ENCODE data around the gene INPP4A.

The INPP4A gene

DNA sequence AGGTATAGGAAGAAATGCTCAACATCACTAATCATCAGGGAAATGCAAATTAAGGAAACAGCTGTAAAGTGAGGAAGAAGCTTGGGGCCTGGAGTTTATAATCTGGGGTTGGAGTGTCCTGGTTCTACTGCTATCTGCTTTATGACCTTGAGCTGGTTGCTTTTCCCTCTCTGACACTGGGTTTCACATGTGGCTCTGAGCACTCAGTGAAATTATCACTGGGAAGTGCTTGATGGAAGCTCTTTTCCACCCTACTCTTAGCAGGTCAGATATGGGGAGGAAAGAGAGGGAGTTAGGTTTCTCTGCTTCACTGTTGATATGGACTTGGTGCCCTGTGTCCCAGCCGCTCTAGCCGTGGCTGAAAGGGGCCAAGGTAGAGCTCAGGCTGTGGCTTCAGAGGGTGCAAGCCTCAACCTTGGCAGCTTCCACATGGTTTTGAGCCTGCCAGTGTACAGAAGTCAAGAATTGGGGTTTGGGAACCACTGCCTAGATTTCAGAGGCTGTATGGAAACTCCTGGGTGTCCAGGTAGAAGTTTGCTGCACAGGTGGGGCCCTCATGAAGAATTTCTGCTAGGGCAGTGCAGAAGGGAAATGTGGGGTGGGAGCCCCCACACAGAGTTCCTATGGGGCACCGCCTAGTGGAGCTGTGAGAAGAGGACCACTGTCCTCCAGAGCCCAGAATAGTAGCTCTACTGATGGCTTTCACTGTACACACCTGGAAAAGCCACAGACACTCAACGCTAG, 52.3 kb downstream of the INPP4A start:
- DNase-seq (ENCODE audit: low spot score), result no peak

- no peak for DNase-seq (ENCODE audit: low spot score)
Observed at GRCh38 chr2:98498703-98499440, 54.2 kb downstream of the INPP4A start.

DNA sequence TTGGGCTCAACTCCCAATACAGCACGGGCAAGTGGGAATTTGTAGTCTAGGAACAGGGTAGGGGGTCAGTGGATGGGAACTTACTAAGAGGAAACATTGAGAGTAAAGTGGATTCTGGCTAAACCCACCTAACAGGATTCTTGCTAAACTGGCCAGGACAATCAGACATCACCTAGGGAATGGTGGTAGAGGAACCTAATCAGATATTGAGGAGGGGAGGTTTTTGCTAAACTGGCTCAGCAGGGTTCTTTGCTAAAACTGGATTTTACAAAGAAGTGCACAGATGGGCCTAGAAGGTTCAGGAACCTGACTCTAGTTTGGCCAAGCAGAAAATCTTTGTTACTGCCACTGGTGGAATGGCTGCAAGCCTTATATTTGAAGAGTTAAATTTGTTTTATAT, 55.9 kb downstream of the INPP4A start:
- no peak for DNase-seq (ENCODE audit: low spot score)

GRCh38 chr2:98501223-98501622, 56.6 kb downstream of the INPP4A start:
- no peak for DNase-seq (ENCODE audit: low spot score)

DNA sequence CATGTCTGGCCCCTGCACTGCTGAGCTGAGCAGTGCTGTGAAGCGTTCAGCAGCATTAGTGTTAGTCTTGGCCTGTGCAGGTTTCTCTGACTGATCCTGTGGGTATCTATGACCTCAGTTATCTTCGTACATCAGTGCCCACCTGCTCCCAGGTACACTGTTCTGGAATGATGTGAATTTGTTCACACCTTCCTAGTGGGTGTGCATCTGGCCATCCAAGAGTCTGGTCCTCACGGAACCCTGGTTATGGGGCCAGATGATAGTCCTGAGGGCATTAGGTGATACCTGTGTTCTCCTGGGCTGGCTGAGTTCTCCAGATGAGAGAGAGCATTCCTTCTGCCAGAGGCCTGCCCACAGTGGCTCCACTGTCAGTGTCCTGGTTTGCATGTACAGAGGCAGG, 57.2 kb downstream of the INPP4A start:
- DNase-seq (ENCODE audit: low spot score), result no peak

- no peak for DNase-seq (ENCODE audit: low spot score)
Observed at GRCh38 chr2:98502556-98503335, 58.1 kb downstream of the INPP4A start.

GRCh38 chr2:98503481-98504105, 58.9 kb downstream of the INPP4A start:
- no peak for DNase-seq (ENCODE audit: low spot score)

- DNase-seq (ENCODE audit: low spot score), result no peak
Observed at GRCh38 chr2:98504381-98505109, 59.9 kb downstream of the INPP4A start.

DNA sequence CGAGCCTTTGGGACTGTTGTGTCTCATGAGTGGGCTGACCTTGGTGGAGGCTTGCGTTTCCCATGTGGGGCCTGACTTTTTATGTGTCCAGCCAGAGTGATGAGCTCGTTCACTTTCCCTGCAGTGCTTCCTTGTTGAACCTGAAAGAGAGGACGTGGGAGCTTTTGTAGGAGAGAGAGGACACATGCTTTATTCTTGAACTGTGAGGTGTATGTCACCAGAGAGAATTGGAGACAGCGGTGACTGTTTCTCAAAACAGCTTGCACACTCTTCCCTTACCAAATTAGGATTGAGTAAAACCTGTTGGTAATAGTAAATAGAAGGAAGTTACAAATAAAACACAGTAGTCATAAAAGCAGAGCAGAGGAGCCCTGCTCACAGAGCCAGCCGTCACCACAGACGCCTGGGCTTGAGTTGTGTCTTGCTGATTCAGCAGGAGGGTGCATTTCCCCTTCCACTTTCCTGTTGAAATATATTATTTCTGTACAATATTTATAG, 60.7 kb downstream of the INPP4A start:
- DNase-seq (ENCODE audit: low spot score), result no peak

- DNase-seq (ENCODE audit: low spot score), result no peak
Observed at GRCh38 chr2:98505971-98506664, 61.5 kb downstream of the INPP4A start.

DNA sequence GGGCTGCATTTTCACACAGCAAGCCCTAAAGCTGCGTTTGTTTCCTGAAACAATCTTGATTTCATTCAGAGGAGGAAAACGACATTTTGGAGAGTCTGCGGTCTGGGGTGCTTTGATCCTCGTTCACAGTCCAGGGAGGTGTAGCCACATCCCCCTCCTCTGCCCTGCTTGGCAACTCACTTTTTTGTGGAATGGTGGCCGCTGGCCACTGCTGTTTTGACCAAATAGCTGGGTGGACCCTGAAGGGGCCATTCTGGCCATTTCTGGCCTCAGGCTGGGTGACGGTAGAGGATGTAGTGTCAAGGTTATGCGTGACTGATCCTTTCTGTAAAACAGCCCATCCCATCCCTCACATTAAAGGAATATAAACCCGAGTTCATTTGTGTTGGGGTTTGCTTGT, 62.2 kb downstream of the INPP4A start:
- no peak for DNase-seq (ENCODE audit: low spot score)

- no peak for DNase-seq (ENCODE audit: low spot score)
Observed at GRCh38 chr2:98507461-98507860, 62.8 kb downstream of the INPP4A start.

- no peak for DNase-seq (ENCODE audit: low spot score)
Observed at GRCh38 chr2:98507891-98508708, 63.4 kb downstream of the INPP4A start.

DNA sequence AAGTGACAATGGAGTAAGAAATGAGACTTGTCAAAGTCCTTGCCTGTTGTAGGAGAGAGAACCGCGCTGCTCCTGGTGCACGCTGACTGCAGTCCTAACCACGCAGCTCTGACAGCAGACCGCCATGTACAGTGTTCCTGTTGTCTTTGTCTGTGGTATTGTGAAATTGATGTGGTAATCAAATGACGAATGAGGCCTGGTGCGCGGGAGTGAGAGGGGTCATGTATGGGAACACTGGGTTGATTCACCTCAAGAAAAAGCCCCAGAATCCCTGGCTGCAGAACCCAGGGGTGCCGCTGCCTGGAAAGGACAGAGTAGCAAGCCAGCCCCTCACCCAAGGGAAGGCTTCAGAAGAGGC, 64.0 kb downstream of the INPP4A start:
- DNase-seq (ENCODE audit: low spot score), result no peak

- no peak for DNase-seq (ENCODE audit: low spot score)
Observed at GRCh38 chr2:98509542-98510321, 65.1 kb downstream of the INPP4A start.

DNA sequence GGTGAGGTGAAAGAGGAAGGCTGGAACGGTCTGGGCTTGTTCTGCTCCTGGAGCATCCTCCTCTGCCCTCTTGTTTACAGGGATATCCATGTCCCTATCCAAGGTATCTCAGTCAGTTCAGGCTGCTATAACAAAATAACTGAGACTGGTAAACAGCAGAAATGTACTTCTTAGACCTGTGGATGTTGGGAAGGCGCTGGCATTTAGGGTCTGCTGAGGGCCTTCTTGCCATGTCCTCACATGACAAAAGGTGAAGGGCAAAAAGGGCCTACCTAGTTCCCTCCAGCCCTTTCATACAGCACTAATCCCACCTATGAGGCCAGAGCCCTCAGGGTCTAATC, 65.6 kb downstream of the INPP4A start:
- no peak for DNase-seq (ENCODE audit: low spot score)

GRCh38 chr2:98511981-98512380, 67.3 kb downstream of the INPP4A start:
- no peak for DNase-seq (ENCODE audit: low spot score)

GRCh38 chr2:98512699-98513098, 68.0 kb downstream of the INPP4A start:
- DNase-seq (ENCODE audit: low spot score), result no peak

DNA sequence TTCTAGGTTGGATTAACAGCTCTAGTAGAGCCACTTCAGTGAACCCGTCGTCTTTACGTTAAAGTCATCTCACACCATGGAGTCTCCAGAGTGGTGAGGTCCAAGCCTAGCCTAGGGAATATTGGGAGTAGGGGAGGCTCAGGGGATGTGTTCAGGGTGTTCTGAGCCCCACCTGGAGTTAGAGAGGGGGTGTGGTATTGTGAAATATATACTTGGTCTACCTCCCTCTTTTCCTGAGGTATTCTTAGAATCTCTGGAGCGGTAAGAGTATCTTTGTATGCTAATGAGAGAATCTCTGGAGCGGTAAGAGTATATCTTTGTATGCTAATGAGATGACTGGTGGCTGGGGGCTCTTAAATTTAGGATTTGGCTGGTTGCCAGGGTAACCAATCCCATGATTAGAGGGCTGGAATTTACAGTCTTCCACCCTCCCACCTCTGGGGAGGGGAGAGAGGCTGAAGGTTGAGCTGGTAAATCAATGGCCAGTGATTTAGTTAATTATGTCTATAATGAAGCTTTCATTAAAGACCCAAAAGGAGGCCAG, 69.5 kb downstream of the INPP4A start:
- DNase-seq (ENCODE audit: low spot score), result no peak

Measured in ecto neural progenitor cell (in vitro differentiated cells).